Activated CD4-positive, alpha-beta T cell treated with anti-CD3 and anti-CD28 coated beads for 48 hours (primary cell): ENCODE measurements around the gene MSI2.

Experiments used
- DNase-seq: peaks from one replicate; pipeline ENCODE4 v3.0.0-alpha.2; 2020

MSI2 gene

GRCh38 chr17:57466017-57466471 lies 209.7 kb downstream of the MSI2 start:
- DNase-seq = no peak

- DNase-seq = no peak
These were observed 210.2 kb downstream of the MSI2 start for GRCh38 chr17:57466521-57466920.

- no peak for DNase-seq
These were observed 210.9 kb downstream of the MSI2 start for GRCh38 chr17:57467226-57467625.

- no peak for DNase-seq
These were observed 211.5 kb downstream of the MSI2 start for GRCh38 chr17:57467801-57468200.

DNA sequence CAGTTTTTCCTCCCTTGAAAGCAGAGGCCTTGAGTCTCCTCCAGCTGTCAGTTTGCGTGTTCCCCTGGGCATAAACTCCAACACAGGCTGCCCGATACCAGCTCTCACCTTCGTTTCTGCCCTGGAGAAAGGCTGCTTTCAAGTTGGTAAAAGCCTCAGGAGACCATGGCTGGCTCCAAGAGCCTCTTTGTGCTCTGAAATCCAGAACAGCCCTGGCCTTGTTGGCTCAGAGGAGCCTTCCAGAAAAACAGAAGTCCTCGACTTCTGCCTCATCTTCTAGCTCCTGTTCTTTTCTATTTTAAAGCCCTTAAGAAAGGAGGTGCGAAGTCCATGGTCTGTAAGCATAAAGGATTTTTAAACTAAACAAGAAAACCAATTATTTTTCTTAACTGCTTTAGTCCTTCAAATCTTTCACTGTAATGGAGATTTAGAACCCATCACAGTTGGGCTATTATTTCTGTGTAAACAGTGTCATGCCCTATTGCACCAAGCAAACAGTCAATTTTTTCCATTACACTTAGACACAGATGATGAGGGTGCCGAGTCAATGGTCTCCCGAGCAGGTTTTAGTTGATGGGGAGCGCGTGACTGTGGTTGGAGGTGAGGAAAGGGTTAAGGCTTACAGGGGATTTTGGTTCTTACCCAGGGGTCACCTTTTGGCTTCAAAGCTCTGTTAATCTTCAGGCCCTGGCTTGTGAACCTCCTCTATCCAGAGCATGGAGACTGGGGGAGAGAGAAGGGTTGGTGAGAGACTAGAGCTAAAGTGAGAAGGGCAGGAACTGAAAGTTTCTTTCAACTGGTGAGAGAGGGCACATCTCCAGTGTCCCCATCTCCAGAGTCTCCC lies 212.8 kb downstream of the MSI2 start:
- no peak for DNase-seq

GRCh38 chr17:57470906-57471305 lies 214.6 kb downstream of the MSI2 start:
- no peak for DNase-seq

DNA sequence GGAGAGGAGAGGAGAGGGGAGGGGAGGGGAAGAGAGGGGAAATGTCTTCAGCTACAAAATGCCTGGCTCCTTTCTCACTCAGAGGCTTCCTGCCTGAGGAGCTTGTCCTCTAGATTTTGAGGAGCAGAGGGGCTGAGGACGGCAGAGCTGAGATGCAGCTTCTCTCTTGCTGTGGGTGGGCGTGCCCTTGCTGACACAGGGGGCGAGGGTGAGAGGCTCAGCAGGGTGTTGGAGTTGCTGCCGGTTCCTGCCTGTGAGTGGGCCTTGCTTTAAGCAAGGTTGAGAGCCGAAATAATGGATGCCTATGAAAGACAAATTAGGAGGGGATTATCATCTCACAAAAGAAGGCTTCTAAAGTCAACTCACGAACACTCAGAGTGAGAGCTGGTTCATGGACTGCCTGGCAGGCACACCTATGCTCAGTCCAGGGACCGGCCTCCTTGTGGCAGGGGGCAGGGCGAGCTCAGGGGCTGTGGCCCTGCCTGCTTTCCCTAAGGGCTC lies 215.6 kb downstream of the MSI2 start:
- no peak for DNase-seq

DNA sequence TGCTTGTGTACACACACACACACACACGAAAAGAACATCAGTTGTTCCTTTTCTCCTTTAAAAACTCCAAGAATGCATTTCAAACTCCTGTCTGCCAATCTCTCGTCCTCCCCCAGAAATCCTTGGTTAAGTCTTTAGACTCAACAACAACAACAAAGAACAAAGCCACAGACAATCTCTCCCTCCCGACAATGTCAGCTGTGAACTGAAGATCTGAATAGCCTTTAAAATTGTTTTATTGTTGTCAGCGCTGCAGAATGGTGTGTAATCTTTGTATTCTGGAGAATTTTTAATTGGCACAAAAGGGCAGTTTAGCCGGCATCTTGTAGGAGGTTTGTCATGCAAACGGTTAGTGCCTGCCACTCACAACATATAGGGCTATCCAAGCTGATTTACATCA lies 219.5 kb downstream of the MSI2 start:
- DNase-seq = no peak

DNA sequence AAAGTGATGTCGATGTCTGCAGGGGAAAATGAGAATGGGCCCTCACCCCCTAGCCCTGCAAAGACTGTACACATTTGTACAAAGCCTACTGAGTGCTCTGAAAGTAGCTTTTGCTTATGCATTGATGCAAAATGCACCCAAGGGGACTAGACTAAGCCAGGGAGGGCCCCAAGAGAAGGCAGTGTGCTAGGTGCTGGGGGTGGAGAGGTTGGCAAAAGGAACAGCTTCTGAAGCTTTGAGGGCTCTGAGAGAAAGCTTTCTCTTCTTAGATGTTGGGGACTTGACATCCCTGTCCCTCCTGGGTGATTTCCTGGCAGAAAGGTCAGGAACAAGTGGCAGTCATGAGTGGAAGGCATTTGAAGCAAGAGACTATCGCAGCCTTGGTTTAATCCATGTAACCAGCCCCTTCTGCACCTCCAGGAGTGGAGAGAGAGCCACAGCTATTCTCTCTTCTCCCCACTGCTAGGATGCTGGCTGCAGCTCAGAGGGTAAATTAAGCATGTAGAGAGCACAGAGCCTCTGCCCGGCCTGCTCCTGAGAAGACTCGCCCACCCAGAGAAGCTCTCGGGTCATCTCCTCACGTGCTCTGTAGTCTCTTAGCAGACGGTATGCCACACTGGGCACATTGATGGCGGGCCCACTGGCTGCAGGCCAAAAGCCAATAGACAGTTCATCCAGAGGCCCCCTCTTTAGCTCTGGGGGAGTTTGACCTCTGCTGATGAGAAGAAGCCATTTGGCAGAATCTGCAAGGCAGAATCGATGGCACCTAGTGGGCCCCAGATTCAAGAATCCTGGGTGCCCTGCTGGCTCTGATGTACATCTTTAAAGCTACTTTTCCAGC lies 221.4 kb downstream of the MSI2 start:
- no peak for DNase-seq

DNA sequence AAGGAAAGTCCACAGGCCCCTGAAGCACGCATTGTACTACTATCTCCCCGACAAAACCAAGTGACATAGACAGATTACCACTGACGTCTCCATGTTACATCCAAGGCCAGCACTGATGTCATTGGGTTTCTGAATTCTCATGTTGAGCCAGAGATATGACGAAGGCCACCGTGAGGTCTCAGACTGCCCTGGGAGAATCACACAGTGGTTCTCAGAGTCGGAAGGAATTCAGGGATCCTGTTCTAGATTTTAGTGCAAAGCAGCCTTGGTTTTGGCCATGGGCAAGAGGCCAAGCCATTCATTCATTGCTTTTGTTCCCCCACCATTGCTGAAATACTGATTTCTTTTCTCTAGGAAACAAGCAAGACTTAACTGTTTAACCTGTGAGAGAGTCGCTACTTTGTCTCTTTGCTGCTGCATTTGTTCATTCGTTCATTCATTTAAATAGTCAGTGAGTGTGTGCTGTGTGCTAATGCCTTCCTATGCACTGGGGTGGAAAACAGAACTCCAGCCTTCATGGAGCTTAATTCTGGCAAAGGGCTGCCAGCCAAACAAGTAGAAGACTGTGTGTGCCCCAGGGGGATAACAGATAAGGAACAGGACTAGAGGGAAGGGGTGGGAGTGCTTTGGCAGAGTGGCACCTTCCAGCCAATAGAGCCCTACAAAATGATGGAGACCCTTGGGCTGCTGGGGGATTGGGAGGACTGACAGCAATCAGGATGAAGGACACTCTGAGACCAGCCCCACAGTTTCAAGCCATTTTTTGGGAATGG lies 222.3 kb downstream of the MSI2 start:
- no peak for DNase-seq

- DNase-seq = no peak
These were observed 224.3 kb downstream of the MSI2 start for GRCh38 chr17:57480438-57481196.

DNA sequence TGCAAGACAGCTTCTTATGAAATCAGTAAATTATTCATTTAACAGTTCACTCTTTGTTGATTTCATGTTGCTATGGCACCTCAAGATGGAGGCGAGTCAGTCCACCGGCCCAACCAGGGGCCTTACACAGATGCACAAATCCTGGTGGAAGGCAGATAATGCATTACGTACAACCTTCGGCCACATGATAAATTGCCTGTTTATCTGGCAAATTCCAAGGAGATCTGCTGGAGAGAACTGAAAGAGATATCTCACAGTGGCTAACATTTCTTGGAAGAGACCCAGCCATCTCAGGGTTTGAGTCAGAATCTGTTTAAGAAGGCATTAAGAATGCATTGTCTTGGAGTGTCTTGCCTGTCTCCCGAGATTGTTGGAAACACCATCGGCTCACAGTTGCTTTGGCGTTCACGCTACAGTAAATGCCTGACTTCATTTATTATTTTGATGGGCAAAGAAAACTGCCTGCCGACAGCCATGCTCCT lies 225.6 kb downstream of the MSI2 start:
- no peak for DNase-seq

- DNase-seq = no peak
These were observed 226.3 kb downstream of the MSI2 start for GRCh38 chr17:57482657-57483056.

DNA sequence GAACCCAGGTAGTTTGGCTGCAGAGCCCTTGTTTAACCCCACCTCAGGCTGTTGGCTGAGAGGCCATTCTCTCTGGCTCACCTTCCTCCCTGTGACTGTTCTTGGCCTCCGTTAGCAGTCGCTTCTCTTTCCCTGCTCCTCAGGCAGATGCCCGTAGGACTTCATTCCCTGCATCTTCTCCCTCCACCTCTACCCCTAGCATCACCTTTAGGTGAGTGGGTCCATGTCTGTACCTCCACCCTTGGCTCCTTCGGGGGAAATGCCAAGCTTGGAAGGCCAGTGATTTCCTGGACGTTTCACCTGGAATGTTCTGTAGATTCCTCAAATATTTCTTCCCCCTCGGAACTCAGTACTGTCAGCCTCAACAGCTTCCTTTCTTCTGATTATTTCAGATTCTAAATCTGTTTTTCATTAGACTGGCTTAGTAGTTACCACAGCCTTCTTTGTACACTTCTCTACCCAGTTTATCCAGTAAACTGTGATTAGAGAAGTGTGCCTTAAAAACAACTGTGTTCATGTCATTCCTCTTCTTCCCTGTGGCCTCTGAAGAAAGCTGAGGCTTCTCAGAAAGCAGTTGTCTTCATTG lies 227.9 kb downstream of the MSI2 start:
- DNase-seq = no peak

GRCh38 chr17:57484826-57485565 lies 228.7 kb downstream of the MSI2 start:
- no peak for DNase-seq

DNA sequence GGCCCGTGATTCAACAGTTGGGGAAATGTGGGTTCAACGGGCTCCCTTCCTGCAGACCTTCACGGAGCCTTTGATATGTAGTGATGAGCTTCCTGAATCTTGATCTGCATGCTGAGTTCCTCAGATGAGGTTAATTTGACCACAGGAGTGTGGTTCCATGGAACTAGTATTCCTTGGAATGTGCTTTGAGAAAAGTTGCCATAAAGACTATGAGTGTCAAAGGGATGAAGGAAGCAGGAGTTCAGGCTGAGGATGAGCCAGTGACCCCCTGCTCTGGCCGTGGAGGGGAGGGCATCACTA lies 229.2 kb downstream of the MSI2 start:
- DNase-seq = no peak

GRCh38 chr17:57485916-57486881 lies 229.9 kb downstream of the MSI2 start:
- no peak for DNase-seq

- no peak for DNase-seq
These were observed 230.6 kb downstream of the MSI2 start for GRCh38 chr17:57486882-57487301.

DNA sequence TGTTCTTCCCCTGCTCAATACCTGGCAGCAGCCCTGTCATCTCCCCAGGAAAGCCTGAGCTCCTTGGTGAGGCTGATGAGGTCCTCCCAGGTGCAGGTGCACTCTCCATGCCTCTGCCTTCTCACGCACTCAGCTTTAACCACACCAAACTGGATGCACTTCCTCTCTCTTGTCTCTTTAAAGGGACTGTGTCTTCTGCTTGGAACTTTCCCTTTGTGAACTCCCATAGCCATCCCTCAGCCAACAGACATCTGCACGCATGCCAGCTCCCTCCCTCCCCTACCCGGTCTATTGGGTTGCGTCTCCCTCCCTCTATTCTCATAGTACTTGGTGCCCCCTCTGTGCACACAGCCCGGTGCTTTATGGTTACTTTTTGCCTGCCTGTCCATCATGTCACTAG lies 231.2 kb downstream of the MSI2 start:
- no peak for DNase-seq

GRCh38 chr17:57488856-57489255 lies 232.5 kb downstream of the MSI2 start:
- DNase-seq = no peak
